Fibroblast of lung (primary cell): ENCODE measurements around the gene HP. TPM values are rescaled to one million over a fixed set of nuclear protein-coding genes. Genes with fewer than 3 reads are reported as not detected.

Experiments used
- DNase-seq, 2 donors: peaks; one replicate each; pipeline versions ENCODE4 v3.0.0 to v3.0.0-alpha.2; 2010; ENCODE audit warnings: low read depth in 2 of 2
- H2AFZ ChIP-seq: 2 replicates; pipeline ENCODE4 v1.5.1; 2012; ENCODE audit warnings: low read length, control low read depth, inconsistent platforms
- H3K27ac ChIP-seq: 2 replicates; pipeline ENCODE4 v1.5.1; 2011; ENCODE audit warnings: low read length, control low read depth; ENCODE audit not compliant: insufficient read depth
- H3K27me3 ChIP-seq: 2 replicates; pipeline ENCODE4 v1.5.1; 2011; ENCODE audit warnings: mild to moderate bottlenecking, low read length; ENCODE audit not compliant: control insufficient read depth, insufficient read depth
- H3K36me3 ChIP-seq: 2 replicates; pipeline ENCODE4 v1.5.1; 2011; ENCODE audit warnings: low read length; ENCODE audit not compliant: control insufficient read depth, insufficient read depth
- H3K4me1 ChIP-seq: 2 replicates; pipeline ENCODE4 v1.5.1; 2011; ENCODE audit warnings: low read length; ENCODE audit not compliant: control insufficient read depth, insufficient read depth; ENCODE audit errors: extremely low read depth
- H3K4me2 ChIP-seq: 2 replicates; pipeline ENCODE4 v1.5.1; 2011; ENCODE audit warnings: low read length, control low read depth; ENCODE audit not compliant: insufficient read depth; ENCODE audit errors: extremely low read depth
- H3K4me3 ChIP-seq, 4 experiments: fragments of 200-600 bp in 1 of 4; sonication (generic) in 1 of 4; replicated peaks in 1 of 4; 2 replicates each; pipeline ENCODE4 v1.5.1; 2011 to 2016; ENCODE audit warnings: low read length in 4 of 4, low read depth in 3 of 4, mild to moderate bottlenecking in 3 of 4, control low read depth in 2 of 4, inconsistent platforms in 1 of 4, mixed read lengths in 1 of 4; ENCODE audit not compliant: insufficient read depth in 1 of 4; ENCODE audit errors: control extremely low read depth in 1 of 4
- H3K79me2 ChIP-seq: 2 replicates; pipeline ENCODE4 v1.5.1; 2012; ENCODE audit warnings: mild to moderate bottlenecking, low read length, inconsistent platforms; ENCODE audit not compliant: control insufficient read depth, insufficient read depth
- H3K9ac ChIP-seq: 2 replicates; pipeline ENCODE4 v1.5.1; 2011; ENCODE audit warnings: mild to moderate bottlenecking, low read length, control low read depth; ENCODE audit not compliant: insufficient read depth
- H3K9me3 ChIP-seq: 2 replicates; pipeline ENCODE4 v1.5.1; 2012; ENCODE audit warnings: low read depth, low read length; ENCODE audit not compliant: control insufficient read depth, insufficient read depth
- H4K20me1 ChIP-seq: 2 replicates; pipeline ENCODE4 v1.5.1; 2011; ENCODE audit warnings: low read length; ENCODE audit not compliant: control insufficient read depth, insufficient read depth; ENCODE audit errors: extremely low read depth
- CTCF ChIP-seq, 2 donors: IDR thresholded peaks in 1 of 2; conservative IDR thresholded peaks in 1 of 2; 1 replicate in 1 of 2; 2 replicates in 1 of 2; pipeline ENCODE4 v1.5.1; 2011 to 2012; ENCODE audit warnings: low read length in 2 of 2, control low read depth in 1 of 2, inconsistent platforms in 1 of 2, low read depth in 1 of 2, mild to moderate bottlenecking in 1 of 2
- EZH2 ChIP-seq: IDR thresholded peaks from 2 replicates; pipeline ENCODE4 v1.5.1; 2012; ENCODE audit warnings: low read length, control low read depth, mild to moderate bottlenecking; ENCODE audit errors: missing control alignments
- polyA plus RNA-seq, 2 donors: library from polyadenylated mRNA; depleted of rRNA in 1 of 2; stranded (reverse) in 1 of 2; unstranded in 1 of 2; fragments of >200 nt; gene quantifications; 2 replicates each; pipeline ENCODE4 v1.2.1, GENCODE V29; 2011 to 2012; ENCODE audit warnings: missing spikeins in 1 of 2
- total RNA-seq: library from RNA; depleted of rRNA; stranded (reverse); fragments of >200 nt; gene quantifications from 2 replicates; pipeline ENCODE4 v1.2.1, GENCODE V29; 2014

Gene HP
- total and polyA plus RNA-seq, 2 donors (not counting 1 experiment from before 2014, with no cell fraction given): not detected

GRCh38 chr16:72023962-72024361 lies 30.3 kb upstream of the HP start:
- H3K9ac ChIP-seq: no peak overlapping the region
- H4K20me1 ChIP-seq: no peaks in the 10 kb centered on the region
- no peak overlapping the region for H3K4me2 ChIP-seq
- TF ChIP-seq EZH2: no peak
- no peak for TF ChIP-seq CTCF (conservative IDR thresholded peaks at IDR 0.05 in 1 of 2, IDR thresholded peaks at IDR 0.05 in 1 of 2; ENCODE audit: low read depth in 1 of 2, low read length in 2 of 2)
- DNase-seq: no peak
- H3K79me2 ChIP-seq: no peaks in the 10 kb centered on the region
- no peaks in the 10 kb centered on the region for H3K27me3 ChIP-seq
- no peaks in the 10 kb centered on the region for H3K9me3 ChIP-seq
- H3K4me3 ChIP-seq: no peak overlapping the region
- H2AFZ ChIP-seq: no peak overlapping the region
- no peaks in the 10 kb centered on the region for H3K4me1 ChIP-seq
- peaks cover 5% of the 10 kb centered on the region for H3K36me3 ChIP-seq
- H3K27ac ChIP-seq: no peak overlapping the region

- H3K9ac ChIP-seq: no peak overlapping the region
- no peak overlapping the region for H2AFZ ChIP-seq
- H3K9me3 ChIP-seq: no peaks in the 10 kb centered on the region
- TF ChIP-seq CTCF (conservative IDR thresholded peaks at IDR 0.05 in 1 of 2, IDR thresholded peaks at IDR 0.05 in 1 of 2; ENCODE audit: low read depth in 1 of 2, low read length in 2 of 2) (no peak), EZH2 (no peak)
- no peaks in the 10 kb centered on the region for H3K79me2 ChIP-seq
- no peaks in the 10 kb centered on the region for H4K20me1 ChIP-seq
- peaks cover 5% of the 10 kb centered on the region for H3K36me3 ChIP-seq
- no peak overlapping the region for H3K4me3 ChIP-seq
- no peaks in the 10 kb centered on the region for H3K4me1 ChIP-seq
- DNase-seq: no peak
- H3K27me3 ChIP-seq: no peaks in the 10 kb centered on the region
- no peak overlapping the region for H3K4me2 ChIP-seq
- no peak overlapping the region for H3K27ac ChIP-seq
Measured at GRCh38 chr16:72024862-72025382, 29.4 kb upstream of the HP start.

- Histone ChIP-seq H2AFZ (no peak overlapping the region), H3K79me2 (no peaks in the 10 kb centered on the region), H4K20me1 (no peaks in the 10 kb centered on the region), H3K4me2 (no peak overlapping the region), H3K9ac (no peak overlapping the region), H3K9me3 (no peaks in the 10 kb centered on the region), H3K4me3 (no peak overlapping the region), H3K36me3 (peaks cover 5% of the 10 kb centered on the region), H3K27ac (no peak overlapping the region), H3K4me1 (no peaks in the 10 kb centered on the region), H3K27me3 (no peaks in the 10 kb centered on the region)
- TF ChIP-seq EZH2 (no peak), CTCF (conservative IDR thresholded peaks at IDR 0.05 in 1 of 2, IDR thresholded peaks at IDR 0.05 in 1 of 2; ENCODE audit: low read depth in 1 of 2, low read length in 2 of 2) (no peak)
- no peak for DNase-seq
Measured at GRCh38 chr16:72025404-72026114, 28.7 kb upstream of the HP start.
